ENCODE measurements around the gene DHRS13.

GRCh38 chr17:28873839-28874238 is 29.0 kb downstream of the DHRS13 start:
- TF ChIP-seq, protein P1, sequence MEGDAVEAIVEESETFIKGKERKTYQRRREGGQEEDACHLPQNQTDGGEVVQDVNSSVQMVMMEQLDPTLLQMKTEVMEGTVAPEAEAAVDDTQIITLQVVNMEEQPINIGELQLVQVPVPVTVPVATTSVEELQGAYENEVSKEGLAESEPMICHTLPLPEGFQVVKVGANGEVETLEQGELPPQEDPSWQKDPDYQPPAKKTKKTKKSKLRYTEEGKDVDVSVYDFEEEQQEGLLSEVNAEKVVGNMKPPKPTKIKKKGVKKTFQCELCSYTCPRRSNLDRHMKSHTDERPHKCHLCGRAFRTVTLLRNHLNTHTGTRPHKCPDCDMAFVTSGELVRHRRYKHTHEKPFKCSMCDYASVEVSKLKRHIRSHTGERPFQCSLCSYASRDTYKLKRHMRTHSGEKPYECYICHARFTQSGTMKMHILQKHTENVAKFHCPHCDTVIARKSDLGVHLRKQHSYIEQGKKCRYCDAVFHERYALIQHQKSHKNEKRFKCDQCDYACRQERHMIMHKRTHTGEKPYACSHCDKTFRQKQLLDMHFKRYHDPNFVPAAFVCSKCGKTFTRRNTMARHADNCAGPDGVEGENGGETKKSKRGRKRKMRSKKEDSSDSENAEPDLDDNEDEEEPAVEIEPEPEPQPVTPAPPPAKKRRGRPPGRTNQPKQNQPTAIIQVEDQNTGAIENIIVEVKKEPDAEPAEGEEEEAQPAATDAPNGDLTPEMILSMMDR (IDR thresholded peaks at IDR 0.05; ENCODE audit: low read length): no peak
- no peak for TF ChIP-seq EZH2 (IDR thresholded peaks at IDR 0.05; ENCODE audit: borderline replicate concordance, low read length)
